HepG2 (cell line): ENCODE measurements around the gene HTR1E. TPM values are rescaled to one million over a fixed set of nuclear protein-coding genes. Genes with fewer than 3 reads are reported as not detected.

Experiments
- ATAC-seq: fragments of 200-7000 bp; cut with Tn5 transposase; 3 replicates; pipeline ENCODE4 v1.9.1; 2020; ENCODE audit warnings: mild to moderate bottlenecking, moderate library complexity
- BruUV-seq: library from RNA; stranded (reverse); fragments of 400-500 nt; replicated peaks from 2 replicates; lab custom pipeline; 2021; lab: Mats Ljungman, UMichigan
- CTCF ChIA-PET: fragments of 300-600 bp; formaldehyde crosslinking; extraction: SDS; loops from one replicate; lab custom pipeline; 2021; ENCODE audit warnings: low total read pairs, inconsistent platforms, low intra/inter-chr PET ratio; lab: Yijun Ruan, JAX
- POLR2A ChIA-PET: fragments of 350-600 bp; sonication (Branson Sonifier 250); formaldehyde crosslinking; loops from one replicate; lab custom pipeline; 2020; ENCODE audit warnings: antibody characterized with exemption, inconsistent platforms; lab: Yijun Ruan, JAX
- DNase-seq: peaks from one replicate; pipeline ENCODE4 v3.0.0-alpha.2; 2015; ENCODE audit warnings: low spot score
- FAIRE-seq: peaks from 3 replicates; lab custom pipeline; 2011; peaks lifted over from hg19 to GRCh38; lab: Jason Lieb, UNC
- H2AFZ ChIP-seq: one replicate; pipeline ENCODE4 v1.6.1; 2011; ENCODE audit warnings: low read length, inconsistent platforms
- H3K27ac ChIP-seq: fragments of 300-600 bp; 3 replicates; pipeline ENCODE4 v1.8.0; 2011; ENCODE audit warnings: mixed run types, mild to moderate bottlenecking, mixed read lengths, low read length, inconsistent platforms; ENCODE audit not compliant: insufficient read depth; ENCODE audit errors: extremely low read length
- H3K27me3 ChIP-seq, 2 experiments: fragments of 200-600 bp in 1 of 2; 2 replicates in 1 of 2; 3 replicates in 1 of 2; pipeline versions ENCODE4 v1.6.0 to v1.8.0; 2011; ENCODE audit warnings: low read length in 2 of 2, mild to moderate bottlenecking in 2 of 2, moderate library complexity in 2 of 2, inconsistent platforms in 1 of 2; ENCODE audit not compliant: insufficient read depth in 2 of 2, control insufficient read depth in 1 of 2
- H3K36me3 ChIP-seq, 2 experiments: fragments of 200-600 bp in 1 of 2; replicated peaks in 1 of 2; 2 replicates in 1 of 2; 3 replicates in 1 of 2; pipeline versions ENCODE4 v1.5.1 to v1.8.0; 2011; ENCODE audit warnings: low read length in 2 of 2, inconsistent platforms in 1 of 2; ENCODE audit not compliant: insufficient read depth in 2 of 2, control insufficient read depth in 1 of 2
- H3K4me1 ChIP-seq: 2 replicates; pipeline ENCODE4 v1.5.1; 2012; ENCODE audit warnings: low read length, inconsistent platforms; ENCODE audit not compliant: insufficient read depth
- H3K4me2 ChIP-seq: 2 replicates; pipeline ENCODE4 v1.6.0; 2011; ENCODE audit warnings: low read depth, low read length, inconsistent platforms
- H3K4me3 ChIP-seq, 3 experiments: fragments of 200-600 bp in 1 of 3; sonication (generic), shearing (Covaris generic) in 1 of 3; replicated peaks in 1 of 3; 2 replicates each; pipeline ENCODE4 v1.5.1; 2011 to 2016; ENCODE audit warnings: low read length in 3 of 3, inconsistent platforms in 2 of 3, low read depth in 2 of 3, mild to moderate bottlenecking in 2 of 3, control low read depth in 1 of 3, mixed read lengths in 1 of 3; ENCODE audit not compliant: insufficient read depth in 1 of 3
- H3K79me2 ChIP-seq: one replicate; pipeline ENCODE4 v1.6.1; 2011; ENCODE audit warnings: low read length, inconsistent platforms; ENCODE audit not compliant: insufficient read depth
- H3K9ac ChIP-seq: 2 replicates; pipeline ENCODE4 v1.6.0; 2011; ENCODE audit warnings: mild to moderate bottlenecking, low read depth, low read length, inconsistent platforms; ENCODE audit not compliant: insufficient read depth
- H3K9me3 ChIP-seq: 2 replicates; pipeline ENCODE4 v1.5.1; 2012; ENCODE audit warnings: mild to moderate bottlenecking, low read length
- H4K20me1 ChIP-seq: 2 replicates; pipeline ENCODE4 v1.6.0; 2011; ENCODE audit warnings: inconsistent platforms, mild to moderate bottlenecking, low read length, moderate library complexity; ENCODE audit not compliant: insufficient read depth
- ARNT2 ChIP-seq: sonication (generic); formaldehyde crosslinking; IDR thresholded peaks from 2 replicates; pipeline ENCODE4 v1.8.0; 2022; ENCODE audit warnings: mild to moderate bottlenecking, low read depth, missing genetic modification reagents, moderate library complexity
- DMAP1 ChIP-seq: IDR thresholded peaks from 2 replicates; pipeline ENCODE4 v1.6.1; 2016
- FOXA1 ChIP-seq, 2 experiments: fragments of 450-650 bp in 1 of 2; sonication (generic) in 1 of 2; formaldehyde crosslinking in 1 of 2; IDR thresholded peaks; 2 replicates each; pipeline versions ENCODE4 v1.4.0 to v1.6.1; 2016 to 2020; ENCODE audit warnings: missing genetic modification reagents in 1 of 2
- IKZF4 ChIP-seq: sonication (generic); formaldehyde crosslinking; IDR thresholded peaks from 2 replicates; pipeline ENCODE4 v1.5.1; 2020; ENCODE audit warnings: borderline replicate concordance, mild to moderate bottlenecking, low read depth, missing genetic modification reagents; ENCODE audit errors: not compliant biosample characterization
- RFX3 ChIP-seq: IDR thresholded peaks from 2 replicates; pipeline ENCODE4 v1.6.1; 2016; ENCODE audit warnings: missing biosample characterization, missing genetic modification reagents
- SOX5 ChIP-seq: IDR thresholded peaks from 2 replicates; pipeline ENCODE4 v1.6.1; 2016; ENCODE audit warnings: borderline replicate concordance
- STAG1 ChIP-seq: sonication (generic); formaldehyde crosslinking; IDR thresholded peaks from 2 replicates; pipeline ENCODE4 v1.4.0; 2020; ENCODE audit warnings: missing genetic modification reagents
- ZNF18 ChIP-seq: sonication (generic); formaldehyde crosslinking; IDR thresholded peaks from 2 replicates; pipeline ENCODE4 v1.8.0; 2022; ENCODE audit warnings: mild to moderate bottlenecking, missing genetic modification reagents; ENCODE audit not compliant: insufficient replicate concordance
- ZNF282 ChIP-seq: fragments of 450-650 bp; IDR thresholded peaks from 2 replicates; pipeline ENCODE4 v1.6.1; 2018; ENCODE audit not compliant: partially characterized antibody
- ZNF512B ChIP-seq: sonication (generic); formaldehyde crosslinking; IDR thresholded peaks from 2 replicates; pipeline ENCODE4 v1.5.1; 2020; ENCODE audit warnings: missing genetic modification reagents, mild to moderate bottlenecking, borderline replicate concordance
- ZNF543 ChIP-seq: sonication (generic); formaldehyde crosslinking; IDR thresholded peaks from 2 replicates; pipeline ENCODE4 v1.4.0; 2020; ENCODE audit warnings: mild to moderate bottlenecking, missing genetic modification reagents
- ZNF552 ChIP-seq: sonication (generic); formaldehyde crosslinking; IDR thresholded peaks from 2 replicates; pipeline ENCODE4 v1.9.0; 2022; ENCODE audit warnings: missing genetic modification reagents, mild to moderate bottlenecking, borderline replicate concordance
- ZNF569 ChIP-seq: sonication (generic); formaldehyde crosslinking; IDR thresholded peaks from 2 replicates; pipeline ENCODE4 v1.5.0; 2020; ENCODE audit warnings: mild to moderate bottlenecking, missing genetic modification reagents, moderate library complexity, borderline replicate concordance
- ZSCAN31 ChIP-seq: sonication (generic); formaldehyde crosslinking; IDR thresholded peaks from 2 replicates; pipeline ENCODE4 v1.5.0; 2020; ENCODE audit warnings: low read depth, mild to moderate bottlenecking, missing genetic modification reagents
- WGBS: methylation state at CpG from one replicate; pipeline ENCODE4 v1.1.6; 2017; ENCODE audit warnings: low lambda C conversion rate; 5-methylcytosine and 5-hydroxymethylcytosine counted together
- in situ Hi-C: cut with HindIII; loops from 2 replicates; pipeline ENCODE4 v1.10.0; 2017; ENCODE audit warnings: low pct_unique_long_range_greater_than_20kb; ENCODE audit not compliant: extremely low pct_ligation_motif_present
- intact Hi-C: fragments of 100-400 bp; cut with micrococcal nuclease; formaldehyde crosslinking; loops from one replicate; pipeline ENCODE4 v1.10.0; 2022; ENCODE audit not compliant: unreplicated experiment
- polyA plus RNA-seq, 8 experiments: library from polyadenylated mRNA; depleted of rRNA in 3 of 8; stranded (reverse) in 7 of 8; unstranded in 1 of 8; fragments of >200 nt; fragmentation: Illumina TruSeq in 4 of 8; extraction: Trizol in 4 of 8; gene quantifications; 2 replicates each; pipeline versions ENCODE4 v1.2.1 to v1.2.3, GENCODE V29; 2011 to 2016; ENCODE audit warnings: low read depth in 4 of 8, missing spikeins in 1 of 8, mixed read lengths in 1 of 8; ENCODE audit not compliant: insufficient read depth in 1 of 8
- total RNA-seq, 5 experiments: library from RNA; depleted of rRNA; stranded (reverse); fragments of >200 nt; fragmentation: Illumina TruSeq; extraction: Trizol; gene quantifications; 2 replicates each; pipeline ENCODE4 v1.2.3, GENCODE V29; 2016; ENCODE audit warnings: low read depth in 1 of 5
- TF ChIP-seq, protein P1 (sequence below): sonication (generic); formaldehyde crosslinking; IDR thresholded peaks from 2 replicates; pipeline ENCODE4 v1.5.0; 2020; ENCODE audit warnings: missing genetic modification reagents

The HTR1E gene
- total and polyA plus RNA-seq, 2 of the 13 experiments (the other 11 are each of a cell fraction or from before 2014, with no cell fraction given), result not detected

GRCh38 chr6:87027021-87027420, 89.7 kb downstream of the HTR1E start:
- POLR2A ChIA-PET, result no interaction called here
- intact Hi-C loops, result no loop called here
- WGBS, result 48% methylated on average over 2 of the region's 2 CpGs

DNA sequence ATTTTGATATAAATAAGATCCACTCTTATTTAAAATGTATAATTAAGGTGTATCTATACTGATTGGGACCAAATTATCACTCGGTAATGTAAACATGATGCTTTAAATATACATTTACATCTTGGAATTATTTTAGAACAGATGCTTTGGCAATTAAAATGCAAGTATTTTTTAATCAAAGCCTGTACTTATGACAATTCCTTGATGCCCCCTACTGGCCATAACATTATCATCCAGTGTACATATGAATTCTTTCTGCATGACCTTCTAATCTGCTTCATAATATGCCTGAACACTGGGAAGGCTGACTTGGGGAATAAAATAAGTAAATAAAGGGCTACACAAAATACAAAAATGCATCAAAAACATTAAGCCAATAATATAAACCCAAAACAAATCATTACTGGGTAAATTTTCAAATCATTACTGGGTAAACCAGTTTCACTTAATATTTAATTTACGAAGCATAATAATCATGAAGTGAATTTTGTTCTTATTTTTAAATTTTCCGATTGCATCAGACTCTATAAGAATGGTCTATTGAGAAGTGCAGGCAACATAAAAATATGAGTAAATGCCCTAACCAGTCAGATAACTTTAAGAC, 92.5 kb downstream of the HTR1E start:
- peak; percentile 59; the same call in 1 of the 3 replicates for ATAC-seq
- Histone ChIP-seq H3K27ac (no peak overlapping the region), H3K79me2 (no peaks in the 10 kb centered on the region), H3K9ac (no peak overlapping the region), H3K4me1 (no peaks in the 10 kb centered on the region), H3K9me3 (no peaks in the 10 kb centered on the region), H3K27me3 (no peaks in the 10 kb centered on the region), H4K20me1 (no peaks in the 10 kb centered on the region), H3K36me3 (no peaks in the 10 kb centered on the region), H3K4me3 (no peak overlapping the region), H2AFZ (no peak overlapping the region), H3K4me2 (no peak overlapping the region)
- no TSS peak for BruUV-seq
- ChIA-PET CTCF (no interaction called here), POLR2A (no interaction called here)
- WGBS, result 29% methylated on average over 3 of the region's 3 CpGs
- in situ Hi-C loops (no loop called here), intact Hi-C loops (no loop called here)
- peak; percentile 48 for FAIRE-seq
- peak; percentile 16 for DNase-seq
- TF ChIP-seq ARNT2 (CRISPR knock-in tag), result no peak
- TF ChIP-seq RFX3 (CRISPR knock-in tag), result no peak
- TF ChIP-seq DMAP1, result no peak
- TF ChIP-seq, protein P1, sequence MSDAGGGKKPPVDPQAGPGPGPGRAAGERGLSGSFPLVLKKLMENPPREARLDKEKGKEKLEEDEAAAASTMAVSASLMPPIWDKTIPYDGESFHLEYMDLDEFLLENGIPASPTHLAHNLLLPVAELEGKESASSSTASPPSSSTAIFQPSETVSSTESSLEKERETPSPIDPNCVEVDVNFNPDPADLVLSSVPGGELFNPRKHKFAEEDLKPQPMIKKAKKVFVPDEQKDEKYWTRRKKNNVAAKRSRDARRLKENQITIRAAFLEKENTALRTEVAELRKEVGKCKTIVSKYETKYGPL (CRISPR knock-in tag), result no peak
- no peak for TF ChIP-seq IKZF4 (CRISPR knock-in tag)
- TF ChIP-seq ZNF512B (CRISPR knock-in tag), result no peak
- TF ChIP-seq FOXA1 (IDR thresholded peaks at IDR 0.05), result no peak
- TF ChIP-seq FOXA1 (CRISPR knock-in tag; IDR thresholded peaks at IDR 0.05), result 0 out of 2 replicates have a peak, but pooled peaks have one; percentile 41
- peak; percentile 24 for TF ChIP-seq STAG1 (CRISPR knock-in tag)

More at GRCh38 chr6:87027021-87027420, 89.7 kb downstream of the HTR1E start:
- Histone ChIP-seq H3K36me3 (no peaks in the 10 kb centered on the region), H3K4me1 (no peaks in the 10 kb centered on the region), H3K27ac (no peak overlapping the region), H4K20me1 (no peaks in the 10 kb centered on the region), H3K9me3 (no peaks in the 10 kb centered on the region), H3K4me2 (no peak overlapping the region), H2AFZ (no peak overlapping the region), H3K4me3 (no peak overlapping the region), H3K27me3 (no peaks in the 10 kb centered on the region), H3K79me2 (no peaks in the 10 kb centered on the region), H3K9ac (no peak overlapping the region)
- in situ Hi-C loops, result no loop called here
- no peak for DNase-seq
- BruUV-seq, result no TSS peak
- TF ChIP-seq ZNF552 (no peak), ZNF282 (no peak), ZNF543 (no peak), ZNF18 (CRISPR knock-in tag) (no peak), ZNF569 (CRISPR knock-in tag) (no peak), ZSCAN31 (CRISPR knock-in tag) (no peak), SOX5 (CRISPR knock-in tag) (no peak)
- no peak for FAIRE-seq
- ATAC-seq, result no peak
- CTCF ChIA-PET, result no interaction called here
